HL-60/S4 treated with phorbol 12-myristate 13-acetate at 8.2 ng/mL for 4 days and 3 days (cell line): ENCODE results near the gene KCNK4.

ENCODE experiments used
- in situ Hi-C: fragments of 300-500 bp; cut with MboI; formaldehyde crosslinking; loops from 2 replicates; pipeline ENCODE4 v1.15.0; 2022; ENCODE audit warnings: low sequenced_read_pairs

KCNK4 gene

DNA sequence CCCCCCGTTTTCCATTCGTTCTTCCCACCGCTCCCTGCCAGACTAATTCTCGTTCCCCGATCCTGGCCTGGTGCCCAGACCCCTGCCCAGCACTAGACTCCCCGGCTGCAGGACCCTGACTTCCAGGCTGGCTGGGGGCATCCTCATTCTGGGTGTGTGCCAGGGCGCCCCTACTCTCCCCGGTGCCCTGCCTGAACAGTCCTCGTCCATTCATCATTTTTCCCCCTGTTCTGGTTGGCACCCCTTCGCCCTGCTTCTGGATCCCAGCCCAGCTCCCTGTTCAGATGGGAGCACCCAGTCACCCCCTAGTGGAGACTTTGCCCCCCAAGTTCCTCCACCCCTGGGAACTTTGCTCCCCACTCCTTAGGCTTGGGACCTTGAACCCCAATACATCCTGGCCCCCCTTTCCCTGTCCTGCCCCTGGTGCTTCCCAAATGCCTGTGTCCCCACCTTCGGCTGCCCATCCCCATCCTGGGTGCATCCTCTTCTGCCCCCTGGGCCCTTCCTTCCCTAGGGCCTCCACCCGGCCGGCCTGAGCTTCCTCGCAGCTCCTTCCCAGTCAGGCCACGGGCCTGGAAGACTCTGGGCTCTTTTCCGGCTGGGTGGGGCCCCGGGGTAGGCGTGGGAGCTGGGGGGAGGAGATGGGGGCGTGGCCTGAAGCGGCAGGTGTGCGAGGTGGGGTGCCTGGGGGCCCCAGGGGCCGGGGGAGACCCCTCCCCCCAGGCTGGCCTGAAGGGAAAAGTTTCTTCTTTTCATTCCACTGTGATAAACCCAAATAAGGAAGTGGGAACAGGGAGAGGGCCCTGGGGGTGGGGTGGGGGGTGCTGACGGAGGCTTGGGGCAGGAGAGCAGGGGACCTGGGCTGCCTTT, 38.9 kb upstream of the KCNK4 start:
- in situ Hi-C loops, result no loop called here

GRCh38 chr11:64253043-64253442, 38.1 kb upstream of the KCNK4 start:
- in situ Hi-C loops, result no loop called here

DNA sequence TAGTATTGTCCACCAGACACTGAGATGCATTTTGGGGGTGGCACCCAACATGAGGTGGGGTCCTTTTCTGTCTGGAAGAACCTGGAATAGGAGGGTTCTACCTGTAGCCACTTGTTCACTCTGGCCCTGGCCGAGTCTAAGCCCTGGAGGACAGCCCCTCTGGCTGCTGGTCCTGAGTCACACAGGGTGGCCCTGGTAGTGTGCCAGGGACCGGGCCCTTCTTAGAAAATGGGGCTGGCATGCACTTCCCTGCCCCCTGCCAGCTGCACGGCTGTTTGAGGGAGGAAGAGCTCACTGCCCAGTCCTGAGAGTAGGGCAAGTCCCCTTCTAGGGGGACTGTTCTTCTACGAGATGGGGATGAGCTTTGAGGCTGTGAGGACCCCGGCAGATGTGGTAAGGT, 37.6 kb upstream of the KCNK4 start:
- in situ Hi-C loops, result no loop called here

DNA sequence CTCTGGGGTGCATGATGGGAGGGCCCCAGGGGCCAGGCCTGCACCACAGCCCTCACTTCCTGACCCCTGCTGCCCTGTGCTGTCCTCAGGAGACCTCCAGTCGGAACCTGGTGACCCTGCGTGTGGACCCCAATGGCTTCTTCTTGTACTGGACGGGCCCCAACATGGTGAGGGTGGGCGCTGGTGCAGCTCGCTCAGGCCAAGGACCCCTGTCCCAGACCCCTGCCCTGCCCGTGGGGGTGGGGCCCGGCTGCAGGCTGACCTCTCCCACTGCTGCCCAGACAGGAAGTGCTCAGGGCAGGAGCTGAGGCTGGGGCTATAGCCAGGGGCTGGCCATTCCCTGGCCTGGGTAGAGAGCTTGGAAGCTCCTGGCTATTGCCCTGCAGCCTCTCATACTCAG, 36.8 kb upstream of the KCNK4 start:
- in situ Hi-C loops, result no loop called here

- in situ Hi-C loops, result no loop called here
Measured at GRCh38 chr11:64255135-64256128, 35.7 kb upstream of the KCNK4 start.

DNA sequence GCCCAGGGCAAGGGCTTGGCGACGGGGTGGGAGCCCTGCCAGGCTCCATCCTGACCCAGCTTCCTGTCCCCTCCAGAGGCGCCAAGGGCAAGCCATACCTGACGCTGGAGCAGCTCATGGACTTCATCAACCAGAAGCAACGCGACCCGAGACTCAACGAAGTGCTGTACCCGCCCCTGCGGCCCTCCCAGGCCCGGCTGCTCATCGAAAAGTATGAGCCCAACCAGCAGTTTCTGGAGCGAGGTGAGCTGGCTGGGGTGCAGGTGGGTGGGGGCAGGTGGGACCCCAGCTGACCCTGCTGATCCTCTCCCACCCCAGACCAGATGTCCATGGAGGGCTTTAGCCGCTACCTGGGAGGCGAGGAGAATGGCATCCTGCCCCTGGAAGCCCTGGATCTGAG, 34.8 kb upstream of the KCNK4 start:
- in situ Hi-C loops, result no loop called here

DNA sequence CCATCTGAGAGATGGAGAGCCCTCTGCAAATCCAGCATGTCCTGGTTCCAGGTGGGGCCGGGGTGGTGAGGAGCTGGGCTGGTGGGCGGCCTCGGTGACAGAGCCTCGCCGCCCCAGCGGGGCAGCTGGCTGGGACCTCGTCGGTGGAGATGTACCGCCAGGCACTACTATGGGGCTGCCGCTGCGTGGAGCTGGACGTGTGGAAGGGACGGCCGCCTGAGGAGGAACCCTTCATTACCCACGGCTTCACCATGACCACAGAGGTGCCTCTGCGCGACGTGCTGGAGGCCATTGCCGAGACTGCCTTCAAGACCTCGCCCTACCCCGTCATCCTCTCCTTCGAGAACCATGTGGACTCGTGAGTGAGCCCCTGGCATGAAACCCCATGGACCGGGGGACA, 32.7 kb upstream of the KCNK4 start:
- in situ Hi-C loops, result no loop called here

DNA sequence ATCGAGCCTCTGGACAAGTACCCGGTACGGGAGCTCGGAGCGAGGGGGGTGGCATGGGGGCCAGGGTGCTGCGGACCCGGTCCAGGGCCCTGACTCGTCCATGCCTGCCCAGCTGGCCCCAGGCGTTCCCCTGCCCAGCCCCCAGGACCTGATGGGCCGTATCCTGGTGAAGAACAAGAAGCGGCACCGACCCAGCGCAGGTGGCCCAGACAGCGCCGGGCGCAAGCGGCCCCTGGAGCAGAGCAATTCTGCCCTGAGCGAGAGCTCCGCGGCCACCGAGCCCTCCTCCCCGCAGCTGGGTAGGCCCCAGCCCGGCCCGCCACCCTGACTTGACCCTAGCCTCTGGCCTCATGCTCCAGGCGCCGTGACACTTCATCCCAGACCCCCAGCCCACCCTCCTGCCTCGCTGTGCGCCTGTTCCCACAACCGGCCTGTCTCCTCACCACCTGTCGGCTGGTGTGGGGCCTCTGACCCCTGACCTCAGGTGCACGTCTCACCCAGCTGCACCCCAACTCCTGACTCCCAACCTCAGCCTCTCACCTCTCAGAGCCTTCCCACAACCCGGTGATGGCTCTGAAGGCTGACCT, 32.1 kb upstream of the KCNK4 start:
- in situ Hi-C loops, result no loop called here

DNA sequence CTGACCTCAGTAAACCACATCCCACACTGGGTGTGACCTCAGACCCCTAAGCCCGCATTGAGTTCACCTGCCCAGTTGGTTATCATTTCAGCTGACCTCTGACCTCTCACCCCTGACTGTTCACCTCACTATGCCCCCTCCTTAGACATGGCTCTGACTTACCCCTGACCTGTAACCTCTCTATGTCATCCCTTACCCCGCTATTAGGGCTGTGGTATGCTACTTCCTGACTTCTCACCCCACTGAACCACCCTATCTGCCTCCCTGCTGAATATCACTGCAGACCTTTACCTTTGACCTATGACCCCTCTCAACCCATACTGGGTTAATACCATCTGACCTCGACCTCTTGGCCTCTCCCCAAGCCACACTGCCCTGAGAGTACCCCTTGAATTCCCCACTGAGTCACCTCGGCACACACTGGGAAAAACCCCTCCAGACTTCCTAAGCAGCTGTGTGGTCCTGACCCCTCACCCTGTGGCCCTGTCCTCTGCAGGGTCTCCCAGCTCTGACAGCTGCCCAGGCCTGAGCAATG, 31.5 kb upstream of the KCNK4 start:
- in situ Hi-C loops, result no loop called here

- in situ Hi-C loops, result no loop called here
Measured at GRCh38 chr11:64260147-64260708, 30.9 kb upstream of the KCNK4 start.

DNA sequence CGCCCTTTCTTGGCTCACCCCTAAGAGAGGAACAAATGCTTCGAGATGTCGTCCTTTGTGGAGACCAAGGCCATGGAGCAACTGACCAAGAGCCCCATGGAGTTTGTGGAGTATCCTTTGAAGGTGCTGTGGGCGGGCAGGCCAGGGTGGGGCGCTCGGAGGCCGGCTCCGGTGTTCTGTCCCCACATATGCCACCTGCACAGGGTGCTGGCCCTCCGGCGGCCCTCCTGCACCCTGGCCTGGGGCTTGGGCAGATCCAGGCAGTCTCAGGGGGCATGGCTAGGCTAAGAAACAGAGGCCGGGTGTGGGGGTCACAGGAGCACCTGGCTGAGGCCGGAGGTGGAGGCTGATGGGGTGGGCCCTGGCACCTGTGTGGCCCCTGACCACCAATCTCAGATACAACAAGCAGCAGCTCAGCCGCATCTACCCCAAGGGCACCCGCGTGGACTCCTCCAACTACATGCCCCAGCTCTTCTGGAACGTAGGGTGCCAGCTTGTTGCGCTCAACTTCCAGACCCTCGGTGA, 29.5 kb upstream of the KCNK4 start:
- in situ Hi-C loops, result no loop called here

DNA sequence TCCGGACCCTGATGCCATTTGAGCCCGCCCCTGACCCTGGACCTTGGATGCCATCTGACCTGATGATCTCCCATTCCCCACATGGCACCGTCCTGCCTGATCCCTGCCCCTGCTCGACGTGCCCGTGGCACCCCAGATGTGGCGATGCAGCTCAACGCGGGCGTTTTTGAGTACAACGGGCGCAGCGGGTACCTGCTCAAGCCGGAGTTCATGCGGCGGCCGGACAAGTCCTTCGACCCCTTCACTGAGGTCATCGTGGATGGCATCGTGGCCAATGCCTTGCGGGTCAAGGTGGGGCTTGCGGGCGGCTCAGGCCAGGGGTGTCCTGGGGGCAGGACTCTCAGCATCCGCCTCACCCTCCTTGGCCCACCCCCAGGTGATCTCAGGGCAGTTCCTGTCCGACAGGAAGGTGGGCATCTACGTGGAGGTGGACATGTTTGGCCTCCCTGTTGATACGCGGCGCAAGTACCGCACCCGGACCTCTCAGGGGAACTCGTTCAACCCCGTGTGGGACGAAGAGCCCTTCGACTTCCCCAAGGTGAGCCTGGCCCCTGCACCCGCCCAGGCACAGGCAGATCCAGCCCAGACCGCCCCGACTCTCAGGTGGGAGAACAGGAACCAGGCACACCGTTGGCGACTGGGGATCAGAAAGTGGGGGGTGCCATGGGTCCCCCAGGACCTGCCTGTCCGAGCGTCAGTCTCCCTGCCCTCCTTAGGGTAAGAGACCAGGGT, 28.7 kb upstream of the KCNK4 start:
- in situ Hi-C loops, result no loop called here

DNA sequence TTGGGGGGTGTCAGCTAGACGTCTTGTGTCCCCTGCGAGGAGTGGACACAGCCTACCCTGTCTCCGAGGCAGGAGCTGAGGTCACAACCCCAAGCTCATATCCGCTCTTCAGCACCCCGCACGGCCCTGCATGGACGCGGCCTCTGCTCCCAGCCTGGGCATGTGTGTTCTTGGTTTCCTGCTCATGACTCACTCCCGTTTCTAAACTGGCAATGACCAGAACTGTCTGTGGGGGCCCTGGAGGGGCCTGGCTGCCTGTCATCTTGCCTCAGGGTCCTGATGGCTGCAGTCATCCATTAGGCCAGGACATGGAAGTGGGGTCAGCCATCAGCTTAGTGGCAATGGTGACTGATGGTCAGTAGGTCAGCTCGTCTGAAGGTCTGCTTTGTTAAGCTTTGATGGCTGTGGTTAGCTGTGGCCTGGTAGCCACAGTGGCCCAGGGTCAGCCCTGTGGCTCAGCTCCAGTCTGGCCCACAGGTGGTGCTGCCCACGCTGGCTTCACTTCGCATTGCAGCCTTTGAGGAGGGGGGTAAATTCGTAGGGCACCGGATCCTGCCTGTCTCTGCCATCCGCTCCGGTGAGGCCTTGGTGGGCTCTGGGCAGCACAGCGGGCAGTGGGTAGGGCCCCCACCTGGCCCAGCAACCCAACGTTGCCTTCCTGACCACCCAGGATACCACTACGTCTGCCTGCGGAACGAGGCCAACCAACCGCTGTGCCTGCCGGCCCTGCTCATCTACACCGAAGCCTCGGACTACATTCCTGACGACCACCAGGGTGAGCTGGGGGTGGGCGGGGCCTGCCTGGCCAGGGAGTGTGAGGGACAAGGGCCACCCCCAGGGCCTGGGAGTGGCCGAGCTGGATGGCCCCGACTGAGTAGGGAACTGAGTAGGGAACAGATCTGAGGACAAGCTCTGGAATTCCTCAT, 27.8 kb upstream of the KCNK4 start:
- in situ Hi-C loops, result no loop called here

GRCh38 chr11:64263947-64264317, 27.2 kb upstream of the KCNK4 start:
- in situ Hi-C loops, result no loop called here

DNA sequence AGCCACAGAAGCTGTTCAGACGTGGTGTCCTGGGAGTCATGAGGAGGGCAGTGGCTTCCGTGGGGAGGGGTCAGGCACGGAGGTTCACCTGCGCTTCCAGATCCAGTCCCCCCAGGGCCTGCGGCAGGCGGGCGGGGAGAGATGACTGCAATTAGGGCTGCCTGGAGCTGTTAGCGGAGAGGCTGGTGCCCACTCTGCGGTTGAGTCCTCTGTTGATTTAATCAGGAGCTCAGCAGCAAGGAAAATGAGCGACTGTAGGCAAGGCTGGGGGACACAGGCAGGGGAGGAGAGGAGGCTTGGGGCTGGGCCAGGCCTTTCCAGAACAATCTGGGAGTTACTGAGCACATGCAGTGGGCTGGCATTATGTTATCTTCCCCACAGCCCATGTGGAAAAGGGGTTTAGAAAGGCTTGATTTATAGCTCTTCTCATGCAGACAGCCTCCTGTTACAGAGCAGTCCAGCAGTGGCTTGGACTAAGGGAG, 26.7 kb upstream of the KCNK4 start:
- in situ Hi-C loops, result no loop called here

- in situ Hi-C loops, result no loop called here
Measured at GRCh38 chr11:64265176-64266160, 25.6 kb upstream of the KCNK4 start.

- in situ Hi-C loops, result no loop called here
Measured at GRCh38 chr11:64266339-64266738, 24.8 kb upstream of the KCNK4 start.
